Mononuclear cell (primary cell): ENCODE data around the gene MSL1. TPM values are rescaled to one million over a fixed set of nuclear protein-coding genes. Genes with fewer than 3 reads are reported as not detected.

Experiments used
- H3K27me3 ChIP-seq: 2 replicates; pipeline ENCODE4 v1.6.0; 2011; ENCODE audit warnings: low read length, control low read depth; ENCODE audit not compliant: insufficient read depth
- H3K4me1 ChIP-seq: 2 replicates; pipeline ENCODE4 v1.5.1; 2011; ENCODE audit warnings: mild to moderate bottlenecking, low read length, control low read depth; ENCODE audit not compliant: insufficient read depth
- H3K4me3 ChIP-seq: 2 replicates; pipeline ENCODE4 v1.5.1; 2011; ENCODE audit warnings: mild to moderate bottlenecking, low read length, moderate library complexity
- H3K9me3 ChIP-seq: 2 replicates; pipeline ENCODE4 v1.5.1; 2011; ENCODE audit warnings: low read depth, mild to moderate bottlenecking, control low read depth, low read length
- total RNA-seq: library from RNA; depleted of rRNA; stranded (reverse); fragments of >200 nt; gene quantifications from one replicate; pipeline ENCODE4 v1.2.3, GENCODE V29; 2012

MSL1 gene
- total RNA-seq, 1 donor, result 81.1 TPM

DNA sequence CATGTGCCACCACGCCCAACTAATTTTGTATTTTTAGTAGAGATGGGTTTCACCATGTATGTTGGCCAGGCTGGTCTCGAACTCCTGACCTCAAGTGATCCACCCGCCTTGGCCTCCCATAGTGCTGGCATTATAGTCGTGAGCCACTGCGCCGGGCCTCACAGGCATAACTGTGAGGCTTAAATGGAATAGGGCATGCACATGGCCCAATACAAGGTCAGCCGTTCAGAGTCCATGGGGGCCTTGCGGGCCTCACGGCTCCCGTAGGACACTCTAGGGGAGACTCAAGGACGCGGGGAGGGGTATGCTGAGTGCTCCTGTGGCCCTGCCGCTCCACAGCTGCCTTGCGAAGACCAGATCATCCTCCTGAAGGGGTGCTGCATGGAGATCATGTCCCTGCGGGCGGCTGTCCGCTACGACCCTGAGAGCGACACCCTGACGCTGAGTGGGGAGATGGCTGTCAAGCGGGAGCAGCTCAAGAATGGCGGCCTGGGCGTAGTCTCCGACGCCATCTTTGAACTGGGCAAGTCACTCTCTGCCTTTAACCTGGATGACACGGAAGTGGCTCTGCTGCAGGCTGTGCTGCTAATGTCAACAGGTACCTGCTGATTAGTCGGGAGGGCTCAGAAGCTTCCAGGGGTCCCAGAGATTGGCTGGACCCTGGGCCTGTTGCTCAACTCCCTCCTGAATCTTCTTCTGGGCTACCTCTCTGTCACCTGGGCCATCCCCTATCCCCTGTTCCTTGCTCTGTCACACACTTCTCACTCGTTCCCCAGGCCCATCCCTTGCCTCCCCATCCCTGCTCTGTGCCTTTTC lies 33.7 kb upstream of the MSL1 start:
- Histone ChIP-seq H3K9me3 (no peaks in the 10 kb centered on the region), H3K27me3 (no peaks in the 10 kb centered on the region), H3K4me3 (no peak overlapping the region), H3K4me1 (no peaks in the 10 kb centered on the region)

- Histone ChIP-seq H3K9me3 (no peaks in the 10 kb centered on the region), H3K27me3 (no peaks in the 10 kb centered on the region), H3K4me3 (no peak overlapping the region), H3K4me1 (peaks cover 2% of the 10 kb centered on the region)
These were observed 32.5 kb upstream of the MSL1 start for GRCh38 chr17:40089077-40089895.

DNA sequence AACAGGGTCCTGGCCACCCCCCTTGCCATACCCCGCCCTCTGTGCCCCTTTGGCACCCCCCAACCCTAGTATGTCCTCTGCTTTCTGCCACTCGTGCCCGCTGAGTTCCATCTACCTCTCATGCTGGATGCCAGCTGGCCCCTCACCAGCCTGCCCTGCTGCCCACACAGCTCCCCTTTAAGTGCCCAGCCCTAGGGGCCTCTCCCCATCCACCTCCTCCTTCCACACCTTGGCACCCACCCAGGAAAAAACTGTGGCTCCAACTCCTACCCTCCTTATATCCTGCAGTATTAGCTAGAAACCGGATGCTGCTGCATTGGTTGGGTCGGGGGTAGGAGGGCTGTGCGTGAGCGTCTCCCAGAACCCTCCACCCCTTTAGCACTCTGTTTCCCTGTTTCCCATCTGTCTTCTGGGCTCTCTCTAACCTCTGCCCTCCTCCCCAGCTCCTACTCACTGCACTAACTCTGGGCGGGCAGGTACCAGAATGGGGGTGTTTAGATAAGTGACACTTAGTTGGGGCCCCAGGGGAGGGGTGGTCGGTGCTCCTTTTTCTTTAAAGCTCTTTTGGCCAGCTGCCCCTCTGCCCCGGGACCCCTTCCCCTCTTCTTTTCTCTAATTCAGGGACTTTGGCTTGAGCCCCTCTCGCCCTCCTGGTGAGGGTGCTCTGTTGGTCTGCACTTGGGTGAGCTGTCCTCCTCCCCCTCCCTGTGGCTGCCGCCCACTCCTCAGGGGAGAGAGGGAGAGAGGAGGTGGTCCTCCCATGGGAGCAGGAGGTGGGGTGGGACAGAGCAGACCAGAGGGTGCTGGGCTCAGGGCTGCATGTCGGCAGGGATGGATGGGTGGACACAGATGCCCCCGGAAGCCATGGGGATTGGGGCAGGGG lies 31.3 kb upstream of the MSL1 start:
- Histone ChIP-seq H3K27me3 (no peaks in the 10 kb centered on the region), H3K4me1 (peaks cover 13% of the 10 kb centered on the region), H3K4me3 (no peak overlapping the region), H3K9me3 (no peaks in the 10 kb centered on the region)

DNA sequence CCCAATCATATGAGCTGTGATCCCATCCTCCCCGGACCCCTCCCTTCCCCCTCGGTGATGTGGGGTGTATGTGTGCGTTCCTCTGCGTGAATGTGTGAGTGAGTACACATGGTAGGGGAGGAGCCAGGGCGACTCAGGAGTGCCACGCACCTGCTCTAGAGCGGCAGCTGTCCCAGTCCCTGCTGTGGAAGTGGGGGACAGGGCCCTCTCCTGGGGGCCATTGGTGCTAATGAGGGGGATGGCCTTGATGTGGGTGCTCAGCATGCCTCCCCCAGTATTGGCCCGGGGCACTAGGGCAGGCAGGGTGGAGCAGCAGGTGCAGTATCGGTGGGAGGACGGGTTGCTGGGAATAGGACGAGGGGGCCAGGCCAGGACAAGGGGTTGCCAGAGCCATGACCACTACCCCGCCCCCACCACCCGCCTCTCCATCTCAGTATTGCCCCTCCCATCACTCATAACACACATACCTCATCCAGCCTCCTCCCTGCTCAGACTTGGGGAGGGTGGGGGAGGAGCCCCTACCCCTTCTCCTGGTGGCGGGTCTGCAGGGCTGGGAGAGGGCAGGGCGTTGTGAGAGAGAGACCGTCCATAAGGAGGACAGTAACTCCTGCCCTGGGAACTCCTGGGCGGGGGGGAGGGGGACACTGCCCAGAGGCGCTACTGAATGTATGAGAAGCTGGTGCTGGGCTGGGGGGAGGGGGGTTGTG lies 29.9 kb upstream of the MSL1 start:
- H3K27me3 ChIP-seq, result no peaks in the 10 kb centered on the region

GRCh38 chr17:40092581-40092980 lies 29.2 kb upstream of the MSL1 start:
- H3K4me1 ChIP-seq, result peaks cover 34% of the 10 kb centered on the region
- H3K9me3 ChIP-seq, result no peaks in the 10 kb centered on the region
- H3K27me3 ChIP-seq, result no peaks in the 10 kb centered on the region
- no peak overlapping the region for H3K4me3 ChIP-seq

More for the DNA sequence above, 29.9 kb upstream of the MSL1 start:
- Histone ChIP-seq H3K4me1 (peaks cover 26% of the 10 kb centered on the region), H3K4me3 (no peak overlapping the region), H3K9me3 (no peaks in the 10 kb centered on the region)

DNA sequence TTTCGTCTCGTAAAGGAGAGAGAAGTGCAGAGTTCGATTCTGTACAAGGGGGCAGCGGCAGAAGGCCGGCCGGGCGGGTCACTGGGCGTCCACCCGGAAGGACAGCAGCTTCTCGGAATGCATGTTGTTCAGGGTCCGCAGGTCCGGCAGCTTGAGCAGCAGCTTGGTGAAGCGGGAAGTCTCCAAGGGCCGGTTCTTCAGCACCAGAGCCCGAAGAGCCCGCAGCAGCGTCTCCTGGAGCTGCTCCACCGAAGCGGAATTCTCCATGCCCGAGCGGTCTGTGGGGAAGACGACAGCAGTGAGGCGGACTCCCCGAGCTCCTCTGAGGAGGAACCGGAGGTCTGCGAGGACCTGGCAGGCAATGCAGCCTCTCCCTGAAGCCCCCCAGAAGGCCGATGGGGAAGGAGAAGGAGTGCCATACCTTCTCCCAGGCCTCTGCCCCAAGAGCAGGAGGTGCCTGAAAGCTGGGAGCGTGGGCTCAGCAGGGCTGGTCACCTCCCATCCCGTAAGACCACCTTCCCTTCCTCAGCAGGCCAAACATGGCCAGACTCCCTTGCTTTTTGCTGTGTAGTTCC lies 28.7 kb upstream of the MSL1 start:
- Histone ChIP-seq H3K9me3 (no peaks in the 10 kb centered on the region), H3K4me1 (peaks cover 39% of the 10 kb centered on the region), H3K27me3 (no peaks in the 10 kb centered on the region), H3K4me3 (no peak overlapping the region)

DNA sequence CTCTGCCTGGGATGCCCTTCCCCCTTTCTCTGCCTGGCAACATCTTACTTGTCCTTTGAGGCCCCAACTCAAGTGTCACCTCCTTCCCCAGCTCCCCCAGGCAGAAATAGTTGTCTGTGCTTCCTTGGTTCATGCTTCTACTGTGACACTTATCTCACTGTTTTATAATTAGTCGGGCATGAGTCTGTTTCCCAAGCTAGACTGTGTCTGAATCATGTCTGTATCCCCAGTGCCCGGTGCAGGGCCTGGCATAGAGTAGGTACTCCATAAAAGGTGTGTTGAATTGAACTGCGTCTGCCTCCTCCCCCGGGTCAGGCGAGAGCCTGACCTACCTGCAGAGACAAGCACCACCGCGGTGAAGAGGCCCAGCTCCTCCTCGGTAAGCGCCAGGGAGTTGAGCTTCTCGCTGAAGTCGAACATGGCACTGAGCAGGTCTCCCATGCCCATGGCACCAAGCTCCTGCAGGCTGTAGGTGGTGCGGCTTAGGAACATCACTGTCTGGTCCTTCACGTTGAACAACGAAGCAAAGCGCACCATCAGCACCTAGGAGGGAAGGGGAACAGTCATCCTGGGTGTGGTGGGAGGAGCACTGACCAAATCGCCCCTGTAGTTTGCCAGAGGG lies 28.1 kb upstream of the MSL1 start:
- Histone ChIP-seq H3K27me3 (no peaks in the 10 kb centered on the region), H3K9me3 (no peaks in the 10 kb centered on the region), H3K4me3 (no peak overlapping the region), H3K4me1 (peaks cover 45% of the 10 kb centered on the region)

DNA sequence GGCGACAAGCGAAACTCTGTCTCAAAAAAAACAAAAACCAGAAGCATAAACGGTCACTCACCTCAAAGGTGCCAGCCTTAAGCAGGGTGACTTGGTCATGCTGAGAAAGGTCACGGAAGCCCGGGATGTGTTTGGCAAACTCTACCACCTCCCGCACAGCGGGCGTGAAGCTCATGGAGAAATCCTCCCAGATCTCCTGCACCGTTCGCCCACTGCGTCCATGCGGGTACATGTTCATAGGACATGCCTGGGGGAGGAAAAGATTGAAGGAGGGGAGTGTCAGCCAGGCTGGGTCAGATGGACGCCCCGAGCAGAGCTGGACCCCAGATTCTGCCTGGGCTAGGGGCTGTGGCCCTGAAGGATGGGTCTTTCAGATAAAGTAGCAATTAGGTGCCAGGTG lies 26.9 kb upstream of the MSL1 start:
- Histone ChIP-seq H3K4me1 (peaks cover 54% of the 10 kb centered on the region), H3K9me3 (no peaks in the 10 kb centered on the region), H3K27me3 (no peaks in the 10 kb centered on the region), H3K4me3 (no peak overlapping the region)

DNA sequence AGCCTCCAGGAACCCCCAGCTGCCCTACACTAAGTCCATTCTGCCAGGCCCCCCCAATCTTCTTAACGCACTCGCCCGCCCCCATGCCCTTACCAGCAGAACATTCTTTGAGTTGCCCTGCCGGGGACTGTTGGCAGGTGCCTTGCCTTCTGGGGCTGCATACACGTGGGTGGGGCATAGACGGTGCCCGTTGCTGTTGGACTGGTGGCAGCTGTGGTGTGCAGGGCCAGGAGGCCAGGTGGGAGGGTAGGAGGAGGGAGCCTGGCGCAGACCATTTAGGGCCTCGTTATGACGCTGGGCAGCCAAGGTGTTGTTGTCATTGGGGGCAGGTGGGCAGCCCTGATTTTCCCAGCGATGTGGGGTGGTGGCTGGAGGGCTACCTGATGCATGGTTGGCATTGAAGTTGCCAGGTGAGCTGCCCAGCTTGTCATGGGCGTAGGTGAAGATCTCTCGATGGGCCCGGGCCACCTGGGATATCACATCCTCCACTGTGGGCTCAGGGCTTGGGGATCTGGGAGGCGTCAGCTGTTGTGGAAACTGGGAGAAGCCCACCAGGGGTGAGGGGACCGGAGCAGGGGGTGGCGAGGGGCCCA lies 26.3 kb upstream of the MSL1 start:
- H3K4me1 ChIP-seq, result peaks cover 60% of the 10 kb centered on the region
- no peak overlapping the region for H3K4me3 ChIP-seq
- no peaks in the 10 kb centered on the region for H3K27me3 ChIP-seq
- H3K9me3 ChIP-seq, result no peaks in the 10 kb centered on the region

DNA sequence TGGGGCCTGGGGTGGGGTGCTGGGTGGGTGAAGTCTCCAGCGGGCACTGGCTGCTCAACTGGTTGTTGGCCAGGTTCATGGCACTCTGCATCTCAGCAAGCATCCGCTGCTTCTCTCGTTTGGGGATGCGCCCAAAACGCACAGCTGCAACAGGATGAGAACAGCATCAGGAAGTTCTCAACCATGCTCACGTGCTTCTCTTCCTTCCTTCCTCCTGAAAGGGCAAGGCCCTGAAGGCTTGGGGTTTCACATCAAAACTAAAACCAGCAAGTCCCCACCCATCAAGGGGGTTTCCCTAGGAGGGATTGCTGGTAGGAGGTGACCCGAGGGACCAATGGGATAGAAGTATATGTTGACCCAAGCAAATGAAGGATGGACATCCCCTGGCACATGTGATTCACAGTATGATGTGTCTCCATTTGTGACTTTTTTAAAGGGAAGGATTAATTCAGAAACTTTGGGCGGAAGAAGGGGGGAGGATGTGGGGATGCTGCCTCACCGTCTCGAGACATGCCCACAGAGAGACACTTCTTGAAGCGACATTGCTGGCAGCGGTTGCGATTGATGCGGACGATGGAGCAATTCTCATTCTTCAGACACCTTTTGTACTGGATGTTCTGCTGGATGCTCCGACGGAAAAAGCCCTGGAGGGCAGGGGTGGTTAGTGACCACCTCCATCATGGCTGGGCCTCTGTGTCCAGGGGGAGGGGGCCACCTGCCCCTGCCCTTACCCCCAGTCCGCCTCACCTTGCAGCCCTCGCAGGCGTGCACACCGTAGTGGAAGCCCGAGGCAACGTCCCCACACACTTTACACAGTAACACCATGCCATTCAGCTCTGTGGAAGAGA lies 25.6 kb upstream of the MSL1 start:
- no peaks in the 10 kb centered on the region for H3K27me3 ChIP-seq
- no peak overlapping the region for H3K4me3 ChIP-seq
- no peaks in the 10 kb centered on the region for H3K9me3 ChIP-seq
- H3K4me1 ChIP-seq, result peaks cover 67% of the 10 kb centered on the region

GRCh38 chr17:40097087-40097486 lies 24.7 kb upstream of the MSL1 start:
- H3K9me3 ChIP-seq, result no peaks in the 10 kb centered on the region
- peaks cover 73% of the 10 kb centered on the region for H3K4me1 ChIP-seq
- no peak overlapping the region for H3K4me3 ChIP-seq
- H3K27me3 ChIP-seq, result no peaks in the 10 kb centered on the region

GRCh38 chr17:40097931-40098845 lies 23.6 kb upstream of the MSL1 start:
- Histone ChIP-seq H3K4me1 (peaks cover 78% of the 10 kb centered on the region), H3K4me3 (no peak overlapping the region), H3K27me3 (no peaks in the 10 kb centered on the region), H3K9me3 (no peaks in the 10 kb centered on the region)
